NCI-H2029 treated with DMSO at 0.1 percent for 48 hours (cell line): ENCODE results near the gene HNRNPA1.
"Not testable (repeated sequence)": the region's sequence is repeated elsewhere in the genome, so short reads cannot be mapped to it uniquely, and the experiment has no call there.

Experiments
- DNase-seq: peaks from one replicate; lab custom pipeline; 2025; lab: John Stamatoyannopoulos, UW

HNRNPA1 gene

GRCh38 chr12:54299515-54300224 lies 19.1 kb downstream of the HNRNPA1 start:
- DNase-seq: no peak

GRCh38 chr12:54300225-54300731 lies 19.8 kb downstream of the HNRNPA1 start:
- DNase-seq: no peak

GRCh38 chr12:54300732-54301427 lies 20.4 kb downstream of the HNRNPA1 start, which contains the start of gene NFE2:
NFE2 (minus strand) TSS chr12:54301015; CDS start chr12:54295248, 5,767 bp downstream.
- DNase-seq: no peak

- no peak for DNase-seq
Measured at GRCh38 chr12:54301428-54302048, 21.0 kb downstream of the HNRNPA1 start.

GRCh38 chr12:54303640-54304039 lies 23.1 kb downstream of the HNRNPA1 start:
- no peak for DNase-seq

- no peak for DNase-seq
Measured at GRCh38 chr12:54304187-54304810, 23.8 kb downstream of the HNRNPA1 start.

GRCh38 chr12:54306925-54307741 lies 26.6 kb downstream of the HNRNPA1 start:
- DNase-seq: no peak

GRCh38 chr12:54311051-54311450 lies 30.5 kb downstream of the HNRNPA1 start:
- DNase-seq: no peak

- not testable (repeated sequence) for DNase-seq
Measured at GRCh38 chr12:54312309-54312708, 31.8 kb downstream of the HNRNPA1 start.

GRCh38 chr12:54321363-54321762 lies 40.8 kb downstream of the HNRNPA1 start:
- DNase-seq: no peak

- peak; percentile 98 for DNase-seq
Measured at GRCh38 chr12:54324617-54325441, 44.3 kb downstream of the HNRNPA1 start, which contains the start of gene COPZ1. COPZ1 (plus strand) TSS chr12:54325131; CDS start chr12:54325164, 33 bp downstream.

GRCh38 chr12:54325442-54326109 lies 45.0 kb downstream of the HNRNPA1 start:
- DNase-seq: not testable (repeated sequence)

- DNase-seq: no peak
Measured at GRCh38 chr12:54328595-54329337, 48.2 kb downstream of the HNRNPA1 start.

- no peak for DNase-seq
Measured at GRCh38 chr12:54329759-54330158, 49.2 kb downstream of the HNRNPA1 start.

- no peak for DNase-seq
Measured at GRCh38 chr12:54330442-54330841, 49.9 kb downstream of the HNRNPA1 start.

- no peak for DNase-seq
Measured at GRCh38 chr12:54331461-54331860, 50.9 kb downstream of the HNRNPA1 start.

GRCh38 chr12:54333420-54334034 lies 53.0 kb downstream of the HNRNPA1 start:
- DNase-seq: no peak
